GM12891 (cell line): ENCODE measurements around the gene ZGLP1.

Source experiments
- PAX5 ChIP-seq: IDR thresholded peaks from 2 replicates; pipeline ENCODE4 v1.6.1; 2011; ENCODE audit warnings: low read length, moderate library complexity, mild to moderate bottlenecking; ENCODE audit not compliant: insufficient read depth, severe bottlenecking
- POLR2A ChIP-seq: IDR thresholded peaks from 2 replicates; pipeline ENCODE4 v1.6.1; 2011; ENCODE audit warnings: low read depth, low read length, control low read depth
- POLR2AphosphoS5 ChIP-seq: IDR thresholded peaks from 2 replicates; pipeline ENCODE4 v1.6.1; 2011; ENCODE audit warnings: low read depth, low read length, control low read depth
- SPI1 ChIP-seq: IDR thresholded peaks from 2 replicates; pipeline ENCODE4 v1.6.1; 2011; ENCODE audit warnings: low read depth, low read length, control low read depth
- TAF1 ChIP-seq: IDR thresholded peaks from 2 replicates; pipeline ENCODE4 v1.6.1; 2011; ENCODE audit warnings: low read depth, low read length, control low read depth

GRCh38 chr19:10277795-10278589 is 31.6 kb downstream of the ZGLP1 start:
- no peak for TF ChIP-seq POLR2AphosphoS5
- no peak for TF ChIP-seq POLR2A
- TF ChIP-seq SPI1: no peak
- no peak for TF ChIP-seq TAF1
- no peak for TF ChIP-seq PAX5
